NCI-H1048 (cell line): ENCODE measurements around the gene ANKMY1.
A peak's percentile ranks its signal among the peaks of the same experiment; 100 is the strongest.

Experiments
- DNase-seq: peaks from one replicate; lab custom pipeline; 2025; lab: John Stamatoyannopoulos, UW

Gene ANKMY1

DNA sequence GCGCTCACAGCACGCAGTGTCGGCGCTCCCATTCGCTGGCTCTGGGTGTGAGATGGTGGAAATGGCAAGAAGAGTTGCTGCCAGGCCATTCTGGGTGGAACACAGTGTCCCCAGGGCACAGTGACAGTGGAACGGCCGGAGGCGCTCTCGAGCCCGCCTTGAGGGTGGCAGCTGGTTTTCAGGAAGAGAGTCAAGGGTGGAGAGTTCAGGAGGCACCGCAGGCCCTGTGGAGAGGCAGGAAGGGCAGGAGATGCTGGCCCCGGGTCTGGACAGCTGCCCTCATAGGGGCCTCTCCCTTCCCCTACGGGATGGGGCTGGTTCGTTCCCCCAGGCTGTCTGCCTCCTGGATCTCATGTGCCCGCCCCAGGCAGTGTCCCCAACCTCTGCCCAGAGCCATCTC is 109.9 kb downstream of the ANKMY1 start:
- no peak for DNase-seq

DNA sequence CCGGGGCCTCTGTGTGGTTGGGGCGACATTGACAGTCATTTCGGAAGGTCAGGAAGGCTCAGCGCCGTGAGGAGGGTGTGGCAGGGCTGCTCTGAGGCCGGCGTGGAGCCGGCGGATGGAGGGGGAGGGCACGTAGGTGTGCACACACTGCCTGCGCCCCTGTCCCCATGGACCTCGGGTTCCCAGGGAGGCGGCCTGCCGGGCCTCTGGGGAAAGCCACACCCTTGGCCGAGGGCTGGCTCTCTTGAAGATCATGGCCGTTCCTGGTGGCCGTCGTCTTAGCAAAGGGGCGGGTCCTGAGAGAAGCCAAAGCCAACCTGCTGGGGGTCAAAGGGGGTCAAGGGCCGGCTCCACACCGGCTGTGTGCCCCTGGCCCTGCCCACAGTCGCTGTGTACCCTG is 110.5 kb downstream of the ANKMY1 start:
- DNase-seq, result no peak

DNA sequence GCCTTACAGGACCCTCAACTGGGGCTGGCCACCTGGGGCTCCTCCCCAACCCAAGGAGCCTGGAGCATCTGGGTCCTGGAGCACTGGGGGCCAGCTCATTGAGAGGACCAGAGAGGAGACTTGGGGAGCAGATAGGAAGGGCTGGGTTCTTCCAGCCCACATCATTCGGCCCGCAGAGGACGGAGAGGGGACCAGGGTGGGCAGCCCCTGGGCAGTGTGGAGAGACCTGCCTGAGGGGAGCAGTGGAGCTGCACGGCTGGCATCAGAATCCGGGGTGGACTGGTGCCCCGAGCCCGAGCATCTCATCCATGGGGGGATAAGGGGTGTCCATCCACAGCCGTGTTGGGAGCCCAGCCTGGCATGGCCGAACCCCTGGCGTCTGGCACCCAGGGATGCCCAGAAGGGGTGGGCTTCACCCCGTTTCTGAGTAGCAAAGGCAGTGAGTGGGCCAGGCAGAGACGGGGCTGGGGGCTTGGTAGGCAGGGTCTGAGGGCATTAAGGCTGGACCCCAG is 111.1 kb downstream of the ANKMY1 start:
- DNase-seq, result no peak

DNA sequence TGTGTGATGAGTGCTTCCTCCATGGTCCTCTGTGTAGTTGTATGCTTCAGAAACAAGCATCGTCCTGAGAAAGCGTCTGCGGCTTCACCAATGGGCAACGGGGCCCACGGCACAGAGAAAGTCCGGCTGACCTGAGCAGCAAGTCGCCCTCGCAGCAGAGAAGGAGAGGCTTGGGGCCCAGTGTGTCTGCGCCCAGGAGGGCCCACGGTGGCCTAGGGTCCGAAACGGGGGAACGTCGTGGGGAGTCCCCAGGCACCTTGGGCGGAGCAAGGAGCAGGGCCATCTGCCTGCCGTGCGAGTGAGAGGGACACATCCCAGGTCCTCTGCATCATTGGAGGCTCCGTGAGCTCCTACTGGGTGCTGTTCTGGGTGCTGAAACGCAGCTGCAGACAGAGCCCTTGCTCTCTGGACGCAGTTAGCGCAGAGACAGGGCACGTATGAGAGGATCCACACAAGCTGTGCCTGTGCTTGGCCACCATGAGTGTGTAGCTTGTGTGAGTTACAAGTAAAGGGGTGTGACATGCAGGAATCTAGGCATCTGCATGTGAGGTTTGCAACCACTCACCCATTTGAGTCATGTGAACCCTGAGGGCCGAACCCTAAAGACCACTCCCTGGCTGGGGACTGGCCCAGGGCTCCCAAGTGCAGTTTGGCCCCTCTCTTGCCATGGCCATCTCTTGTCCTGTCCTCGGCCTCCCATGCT is 111.7 kb downstream of the ANKMY1 start:
- DNase-seq, result no peak

GRCh38 chr2:240444464-240444863 is 113.3 kb downstream of the ANKMY1 start:
- no peak for DNase-seq

DNA sequence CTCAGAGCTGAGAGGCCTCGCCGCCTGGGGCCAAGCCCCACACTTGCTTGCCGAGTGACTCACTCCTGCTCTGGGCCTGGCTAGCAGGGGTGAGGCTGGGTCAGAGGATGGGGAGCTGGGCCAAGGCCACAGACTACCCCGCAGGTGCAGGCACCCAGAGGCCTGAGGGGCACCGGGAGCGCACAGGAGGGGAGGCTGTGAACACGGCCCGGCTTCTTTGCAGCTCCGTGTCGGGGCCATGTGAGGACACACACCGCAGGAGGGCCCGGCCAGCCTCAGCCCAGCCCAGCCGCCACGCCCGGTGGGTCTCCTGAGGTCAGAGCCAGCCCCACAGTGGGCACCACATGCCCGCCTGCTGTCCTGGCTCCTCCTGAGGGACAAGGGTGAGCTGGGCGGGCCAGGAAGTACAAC is 113.9 kb downstream of the ANKMY1 start:
- no peak for DNase-seq

GRCh38 chr2:240442891-240443715 is 114.7 kb downstream of the ANKMY1 start:
- no peak for DNase-seq

GRCh38 chr2:240441993-240442411 is 115.8 kb downstream of the ANKMY1 start:
- DNase-seq, result no peak

DNA sequence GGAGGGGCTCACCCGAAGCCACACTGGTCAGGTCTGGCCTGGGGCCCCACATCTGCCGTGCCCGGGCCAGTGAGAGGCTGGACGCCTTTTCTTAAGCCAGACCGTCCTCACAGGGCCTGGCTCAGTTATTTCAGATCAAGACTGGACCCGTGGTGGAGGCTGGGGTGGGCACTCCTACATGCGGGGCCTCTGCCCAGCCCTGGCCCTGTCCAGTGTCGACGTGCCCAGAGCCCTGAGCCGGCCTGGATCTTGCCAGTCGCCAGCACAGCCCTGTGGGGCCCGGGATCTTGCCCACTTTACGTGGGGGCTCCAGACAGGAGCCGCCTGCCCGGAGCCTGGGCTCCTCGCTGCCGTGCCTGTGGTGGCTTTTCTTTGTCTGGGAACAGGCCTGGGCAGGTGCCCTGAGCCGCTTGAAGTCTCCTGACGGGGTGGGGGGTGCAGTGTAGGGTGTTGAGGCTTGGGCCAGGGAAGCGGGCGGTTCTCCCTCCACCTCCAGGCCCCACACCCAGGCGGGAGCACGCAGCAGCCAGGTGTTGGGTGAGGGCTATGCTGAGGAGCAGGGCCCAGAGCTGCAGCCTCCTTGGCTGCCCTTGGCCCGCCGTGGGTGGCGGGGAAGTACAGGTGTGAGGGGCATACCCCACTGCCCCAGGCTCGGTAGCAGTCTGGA is 116.3 kb downstream of the ANKMY1 start:
- DNase-seq, result no peak

- no peak for DNase-seq
Observed at GRCh38 chr2:240440704-240441320, 117.0 kb downstream of the ANKMY1 start.

DNA sequence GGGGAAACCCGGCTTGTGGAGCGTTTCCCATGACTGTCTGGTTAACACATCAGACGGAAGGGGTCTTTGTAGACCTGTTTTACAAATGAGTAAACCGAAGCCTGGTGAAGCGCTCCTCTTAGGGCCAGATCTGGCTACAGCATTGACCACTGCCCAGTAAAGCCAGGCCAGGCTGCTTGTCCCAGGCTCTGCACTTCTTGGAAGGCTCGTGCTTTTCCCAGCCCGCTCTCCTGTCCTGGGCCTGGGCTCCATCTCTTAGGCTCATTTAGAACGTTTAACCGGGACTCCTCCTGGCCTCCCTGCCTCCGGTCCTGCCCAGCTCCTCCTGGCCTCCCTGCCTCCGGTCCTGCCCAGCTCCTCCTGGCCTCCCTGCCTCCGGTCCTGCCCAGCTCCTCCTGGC is 117.5 kb downstream of the ANKMY1 start:
- DNase-seq, result no peak

DNA sequence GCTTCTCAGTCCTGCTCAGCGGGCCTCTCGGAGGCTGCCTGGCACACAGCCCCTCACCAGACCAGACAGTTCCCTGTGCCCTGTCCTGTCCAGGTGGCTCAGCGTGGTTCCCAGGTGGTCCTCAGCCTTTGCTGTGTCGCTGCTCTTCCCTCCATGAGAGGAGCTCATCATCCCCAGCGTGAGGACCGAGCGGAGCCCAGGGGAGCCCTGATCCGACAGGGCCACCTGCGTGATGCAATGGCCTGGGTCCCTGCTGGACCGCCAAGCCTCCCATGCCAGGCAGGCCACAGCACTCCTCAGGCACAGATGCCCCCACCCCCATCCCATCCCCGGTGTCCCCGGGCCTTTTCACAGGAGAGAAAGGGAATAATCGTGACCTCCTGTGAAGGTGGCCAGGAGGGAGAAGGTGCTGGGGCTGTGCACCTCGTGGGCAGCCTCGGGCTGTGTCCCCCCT is 118.1 kb downstream of the ANKMY1 start:
- no peak for DNase-seq

GRCh38 chr2:240438810-240439697 is 118.7 kb downstream of the ANKMY1 start:
- DNase-seq, result no peak

- peak; percentile 19 for DNase-seq
Observed at GRCh38 chr2:240437861-240438809, 119.7 kb downstream of the ANKMY1 start.

GRCh38 chr2:240437551-240437860 is 120.3 kb downstream of the ANKMY1 start:
- DNase-seq, result no peak

DNA sequence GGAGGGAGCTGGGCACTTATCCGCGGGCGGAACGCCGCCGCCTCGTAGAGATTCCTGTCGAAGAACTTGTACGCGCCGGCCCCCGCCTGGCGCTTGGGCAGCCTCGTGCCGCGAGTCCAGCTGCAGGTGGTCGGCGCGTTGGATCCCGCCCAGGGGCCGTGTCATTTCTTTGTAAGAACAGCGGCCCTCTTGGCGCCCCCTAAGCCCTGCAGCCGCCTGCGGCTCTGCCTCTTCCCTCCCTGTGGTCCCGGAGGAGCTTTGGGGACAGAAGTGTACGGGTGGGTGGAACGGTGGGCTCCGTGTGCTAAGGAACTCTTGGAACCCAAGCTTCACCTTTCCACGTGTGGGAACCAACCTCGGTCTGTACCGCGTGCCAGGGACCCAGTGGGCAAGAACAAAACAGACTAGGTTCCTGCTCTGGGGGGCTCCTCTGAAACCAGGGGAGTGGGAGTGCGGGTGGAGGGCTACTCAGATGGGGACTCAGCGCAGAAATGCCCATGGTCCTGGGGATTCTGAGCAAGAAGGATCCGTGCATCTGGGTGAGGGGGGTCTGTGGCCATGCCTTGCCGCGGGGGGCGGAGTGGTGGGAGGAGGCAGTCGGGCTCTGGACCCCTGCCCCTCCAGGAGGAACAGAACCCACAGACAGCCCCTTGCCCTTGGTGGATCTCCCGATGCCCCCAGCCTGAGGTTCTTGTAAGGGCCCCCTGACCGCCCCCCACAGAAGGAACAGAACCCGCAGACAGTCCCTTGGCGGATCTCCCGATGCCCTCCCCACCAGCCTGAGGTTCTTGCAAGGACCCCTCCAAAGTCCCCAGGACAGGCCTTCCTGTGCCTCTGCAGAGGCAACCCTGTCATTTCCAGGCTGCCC is 120.9 kb downstream of the ANKMY1 start:
- no peak for DNase-seq

GRCh38 chr2:240435948-240436682 is 121.7 kb downstream of the ANKMY1 start:
- DNase-seq, result no peak

- DNase-seq, result peak; percentile 25
Observed at GRCh38 chr2:240435457-240435947, 122.3 kb downstream of the ANKMY1 start, which contains the start of gene GPC1. Gene GPC1 (plus strand): TSS chr2:240435663. CDS start chr2:240435919, 256 bp downstream.
